Measurements from ENCODE around the gene MST1. TPM values are rescaled to one million over a fixed set of nuclear protein-coding genes. Genes with fewer than 3 reads are reported as not detected.

MST1 gene
- total RNA-seq, 5 donors from 2014 or later (not counting 1 experiment from before 2014, with no cell fraction given) = 9.9 to 16.1 (median 12.6) TPM

DNA sequence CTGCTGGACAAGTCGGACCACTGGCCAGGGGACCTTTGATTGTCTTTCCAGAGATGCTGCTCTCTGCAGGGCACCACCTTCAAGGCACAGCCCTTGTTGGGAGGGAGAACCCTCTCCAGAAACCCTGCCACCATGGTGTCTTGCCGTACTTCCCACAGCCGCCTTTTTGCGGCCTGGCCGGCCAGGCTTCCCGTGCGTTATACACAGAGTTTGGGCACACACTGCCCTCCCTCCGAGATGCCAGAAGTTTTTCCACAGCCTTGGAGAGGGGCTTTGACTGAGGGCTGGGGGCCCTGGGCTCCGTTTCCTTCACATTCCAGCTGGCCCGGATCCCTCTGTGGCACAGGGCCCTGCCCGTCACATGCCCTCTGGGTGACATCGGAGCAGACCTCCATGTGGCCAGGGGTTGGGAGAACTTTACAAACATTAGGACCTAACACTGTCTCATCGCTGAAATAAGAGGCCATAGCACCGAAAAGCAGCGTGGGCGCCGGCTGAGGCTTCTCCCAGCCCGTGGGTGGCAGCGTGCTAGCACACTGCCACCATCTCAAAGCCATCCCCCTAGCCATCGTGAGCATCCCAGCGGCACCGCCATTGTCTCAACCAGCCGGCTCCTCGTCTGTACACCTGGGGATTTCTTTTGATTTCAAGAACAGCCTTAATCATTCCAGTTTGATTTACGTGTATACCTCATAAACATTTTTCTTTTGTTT, 21.4 kb downstream of the MST1 start:
- no peaks in the 10 kb centered on the region for H3K9me3 Mint-ChIP-seq
- no peaks in the 10 kb centered on the region for H3K9me3 ChIP-seq
- H3K27me3 Mint-ChIP-seq = peaks cover 0 to 2% of the 10 kb centered on the region in 2 donors
- no peak overlapping the region for H3K4me3 Mint-ChIP-seq
- peaks cover 5 to 13% (median 7%) of the 10 kb centered on the region in 3 donors for H3K4me1 Mint-ChIP-seq
- H3K36me3 Mint-ChIP-seq = no peaks in the 10 kb centered on the region
- H3K4me1 ChIP-seq (ENCODE audit: control insufficient read depth in 1 of 2, extremely low read depth in 1 of 2, insufficient read depth in 2 of 2, low read length in 2 of 2) = no peaks in the 10 kb centered on the region
- H3K4me3 ChIP-seq (ENCODE audit: control insufficient read depth in 1 of 2, extremely low read depth in 1 of 2, low read length in 1 of 2) = no peak overlapping the region
- POLR2A ChIA-PET = no interaction called here
- H3K27ac ChIP-seq (ENCODE audit: low read length) = no peak overlapping the region
- DNase-seq = no peak
- 81% methylated on average over 21 of the region's 25 CpGs for WGBS (ENCODE audit: insufficient coverage)
- no peak for ATAC-seq (replicated peaks in 1 of 4)
- H3K27me3 ChIP-seq (replicated peaks in 1 of 2; ENCODE audit: control insufficient read depth in 2 of 2, extremely low read depth in 1 of 2, insufficient read depth in 2 of 2, low read length in 1 of 2) = peaks cover 0 to 28% of the 10 kb centered on the region in 2 experiments
- H3K36me3 ChIP-seq (ENCODE audit: control insufficient read depth in 2 of 2, extremely low read depth in 1 of 2, insufficient read depth in 1 of 2, low read length in 1 of 2) = no peaks in the 10 kb centered on the region
- no peak overlapping the region for H3K27ac Mint-ChIP-seq
- CTCF ChIA-PET = interaction anchor here (0.7 to 1.9 kb wide), 2 partner anchors 128 to 1767 kb away, joined by 5 to 11 read pairs; no protein-coding TSS in a partner anchor

DNA sequence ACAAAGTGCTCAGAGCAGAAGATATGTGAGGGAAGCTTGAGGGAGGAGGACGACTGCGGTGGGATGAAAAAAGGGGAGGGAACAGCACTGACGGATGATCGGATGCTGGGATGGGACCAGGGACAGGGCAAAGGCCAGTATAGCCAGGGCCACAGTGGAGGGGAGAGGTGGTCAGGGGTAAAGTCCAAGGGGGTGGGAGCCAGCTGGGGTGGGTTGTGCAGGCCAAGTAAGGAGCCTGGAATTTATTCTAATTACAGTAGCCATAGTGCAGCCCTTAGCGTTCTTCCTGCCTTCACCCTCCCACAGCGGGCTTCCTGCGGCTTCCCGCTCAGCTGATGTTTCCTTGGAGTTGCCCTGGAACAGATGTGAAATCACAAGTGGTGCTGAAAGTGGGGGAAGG, 22.7 kb downstream of the MST1 start:
- Mint-ChIP-seq H3K9me3 (no peaks in the 10 kb centered on the region), H3K27ac (no peak overlapping the region), H3K4me1 (peaks cover 0 to 5% (median 0%) of the 10 kb centered on the region in 3 donors), H3K4me3 (no peak overlapping the region), H3K27me3 (peaks cover 0 to 2% of the 10 kb centered on the region in 2 donors), H3K36me3 (no peaks in the 10 kb centered on the region)
- 81% methylated on average over 3 of the region's 8 CpGs for WGBS (ENCODE audit: insufficient coverage)
- ATAC-seq (replicated peaks in 1 of 4) (no peak), DNase-seq (no peak)
- POLR2A ChIA-PET = no interaction called here
- Histone ChIP-seq H3K36me3 (ENCODE audit: control insufficient read depth in 2 of 2, extremely low read depth in 1 of 2, insufficient read depth in 1 of 2, low read length in 1 of 2) (no peaks in the 10 kb centered on the region), H3K4me1 (ENCODE audit: control insufficient read depth in 1 of 2, extremely low read depth in 1 of 2, insufficient read depth in 2 of 2, low read length in 2 of 2) (no peaks in the 10 kb centered on the region), H3K9me3 (no peaks in the 10 kb centered on the region), H3K4me3 (ENCODE audit: control insufficient read depth in 1 of 2, extremely low read depth in 1 of 2, low read length in 1 of 2) (no peak overlapping the region), H3K27ac (ENCODE audit: low read length) (no peak overlapping the region), H3K27me3 (replicated peaks in 1 of 2; ENCODE audit: control insufficient read depth in 2 of 2, extremely low read depth in 1 of 2, insufficient read depth in 2 of 2, low read length in 1 of 2) (peaks cover 0 to 36% of the 10 kb centered on the region in 2 experiments)
- CTCF ChIA-PET = interaction anchor here in 1 of 2 donors (1.9 kb wide), 1 partner anchor 127 kb away, joined by 5 read pairs; no protein-coding TSS in a partner anchor

DNA sequence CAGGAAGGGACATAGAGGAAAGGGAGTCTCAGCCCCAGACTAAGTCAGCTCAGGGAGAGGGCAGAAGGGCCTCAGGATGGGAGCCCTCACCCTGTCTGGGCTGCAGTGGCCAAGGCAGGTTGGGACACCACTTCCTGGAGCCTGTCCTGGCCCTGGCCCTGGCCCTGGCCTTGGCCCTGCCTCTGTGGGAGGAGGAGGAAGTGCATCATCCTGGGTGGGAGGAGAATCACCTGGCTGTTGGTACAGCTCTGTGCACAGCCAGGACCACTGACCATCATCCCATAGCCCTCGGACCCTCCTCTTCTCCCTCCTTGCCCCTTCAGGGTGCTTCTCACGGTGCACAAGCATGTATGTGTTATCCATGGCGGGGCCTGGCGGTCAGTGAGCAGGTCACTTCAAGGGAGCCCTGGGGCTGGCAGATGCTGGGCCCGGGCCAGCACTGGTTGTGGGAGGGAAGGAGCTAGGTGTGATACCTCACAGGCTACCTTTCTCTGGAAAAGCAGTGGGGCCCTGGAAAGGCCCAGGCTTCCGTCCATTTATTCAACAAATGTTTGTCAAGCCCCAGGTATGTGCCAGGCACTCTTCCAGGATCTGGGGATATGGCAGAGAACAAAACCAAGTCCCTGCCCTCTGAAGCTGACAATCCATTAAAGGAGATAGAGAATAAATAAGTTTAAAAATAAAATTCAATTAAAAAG, 23.3 kb downstream of the MST1 start:
- H3K27ac ChIP-seq (ENCODE audit: low read length) = no peak overlapping the region
- peaks cover 0 to 2% of the 10 kb centered on the region in 2 donors for H3K27me3 Mint-ChIP-seq
- no peak overlapping the region for H3K4me3 Mint-ChIP-seq
- H3K27ac Mint-ChIP-seq = no peak overlapping the region
- no peaks in the 10 kb centered on the region for H3K9me3 Mint-ChIP-seq
- CTCF ChIA-PET = interaction anchor here in 1 of 2 donors (1.9 kb wide), 1 partner anchor 126 kb away, joined by 5 read pairs; no protein-coding TSS in a partner anchor
- DNase-seq = no peak
- H3K4me1 Mint-ChIP-seq = no peaks in the 10 kb centered on the region
- no peaks in the 10 kb centered on the region for H3K9me3 ChIP-seq
- no peak overlapping the region for H3K4me3 ChIP-seq (ENCODE audit: control insufficient read depth in 1 of 2, extremely low read depth in 1 of 2, low read length in 1 of 2)
- H3K36me3 Mint-ChIP-seq = no peaks in the 10 kb centered on the region
- ATAC-seq (replicated peaks in 1 of 4) = no peak
- 92% methylated on average over 2 of the region's 6 CpGs for WGBS (ENCODE audit: insufficient coverage)
- no peaks in the 10 kb centered on the region for H3K4me1 ChIP-seq (ENCODE audit: control insufficient read depth in 1 of 2, extremely low read depth in 1 of 2, insufficient read depth in 2 of 2, low read length in 2 of 2)
- no peaks in the 10 kb centered on the region for H3K36me3 ChIP-seq (ENCODE audit: control insufficient read depth in 2 of 2, extremely low read depth in 1 of 2, insufficient read depth in 1 of 2, low read length in 1 of 2)
- peaks cover 0 to 42% of the 10 kb centered on the region in 2 experiments for H3K27me3 ChIP-seq (replicated peaks in 1 of 2; ENCODE audit: control insufficient read depth in 2 of 2, extremely low read depth in 1 of 2, insufficient read depth in 2 of 2, low read length in 1 of 2)
- POLR2A ChIA-PET = no interaction called here

DNA sequence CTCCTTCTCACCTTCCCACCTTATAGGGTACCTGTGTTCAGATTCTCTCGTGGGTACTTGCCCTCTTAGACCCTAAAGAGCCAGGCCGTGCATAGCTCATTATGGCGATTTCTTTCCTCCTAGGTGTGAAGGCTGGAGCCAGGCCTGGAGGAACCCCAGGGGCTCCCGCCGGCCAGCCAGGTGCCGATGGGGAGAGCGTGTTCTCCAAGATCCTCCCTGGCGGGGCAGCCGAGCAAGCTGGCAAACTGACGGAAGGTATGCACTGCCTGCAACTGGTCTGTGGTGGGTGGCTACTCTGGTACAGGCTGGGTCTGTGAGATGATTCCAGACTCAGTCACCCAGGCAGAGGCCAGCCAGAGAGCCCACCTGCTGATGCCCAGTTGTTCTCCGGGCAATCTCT, 25.0 kb downstream of the MST1 start:
- no peak overlapping the region for H3K27ac ChIP-seq (ENCODE audit: low read length)
- H3K4me3 ChIP-seq (ENCODE audit: control insufficient read depth in 1 of 2, extremely low read depth in 1 of 2, low read length in 1 of 2) = no peak overlapping the region
- H3K36me3 Mint-ChIP-seq = no peaks in the 10 kb centered on the region
- H3K4me1 Mint-ChIP-seq = no peaks in the 10 kb centered on the region
- CTCF ChIA-PET = no interaction called here
- no peaks in the 10 kb centered on the region for H3K9me3 ChIP-seq
- H3K4me1 ChIP-seq (ENCODE audit: control insufficient read depth in 1 of 2, extremely low read depth in 1 of 2, insufficient read depth in 2 of 2, low read length in 2 of 2) = no peaks in the 10 kb centered on the region
- no peaks in the 10 kb centered on the region for H3K36me3 ChIP-seq (ENCODE audit: control insufficient read depth in 2 of 2, extremely low read depth in 1 of 2, insufficient read depth in 1 of 2, low read length in 1 of 2)
- no peak overlapping the region for H3K4me3 Mint-ChIP-seq
- POLR2A ChIA-PET = no interaction called here
- H3K27me3 ChIP-seq (replicated peaks in 1 of 2; ENCODE audit: control insufficient read depth in 2 of 2, extremely low read depth in 1 of 2, insufficient read depth in 2 of 2, low read length in 1 of 2) = peaks cover 0 to 49% of the 10 kb centered on the region in 2 experiments
- H3K27ac Mint-ChIP-seq = no peak overlapping the region
- DNase-seq (no peak), ATAC-seq (replicated peaks in 1 of 4) (no peak)
- H3K27me3 Mint-ChIP-seq = peaks cover 0 to 2% of the 10 kb centered on the region in 2 donors
- 90% methylated on average over 8 of the region's 11 CpGs for whole genome bisulfite sequencing (ENCODE audit: insufficient coverage)
- H3K9me3 Mint-ChIP-seq = no peaks in the 10 kb centered on the region

DNA sequence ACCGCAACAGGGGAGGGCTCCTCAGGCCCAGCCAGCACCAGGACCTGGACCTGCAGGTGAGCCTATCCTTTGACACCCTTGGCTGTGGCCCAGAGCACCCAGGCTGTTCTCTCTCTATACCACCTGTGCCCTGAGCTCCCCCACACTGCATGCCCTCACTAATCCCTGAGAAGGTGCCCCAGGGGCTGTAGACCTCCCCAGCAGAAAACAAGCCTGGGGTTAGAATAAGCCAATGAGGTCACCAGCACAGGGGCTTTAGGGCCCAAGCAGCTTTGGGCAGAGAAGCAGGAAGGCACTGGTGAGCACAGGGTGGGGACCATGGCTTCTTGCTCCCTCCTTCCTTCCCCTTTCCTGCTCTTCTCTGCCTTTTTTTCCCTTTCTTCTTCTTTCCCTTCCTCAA, 25.4 kb downstream of the MST1 start:
- DNase-seq (no peak), ATAC-seq (replicated peaks in 1 of 4) (no peak)
- Mint-ChIP-seq H3K4me3 (no peak overlapping the region), H3K36me3 (no peaks in the 10 kb centered on the region), H3K9me3 (no peaks in the 10 kb centered on the region), H3K4me1 (no peaks in the 10 kb centered on the region), H3K27ac (no peak overlapping the region), H3K27me3 (peaks cover 0 to 2% of the 10 kb centered on the region in 2 donors)
- H3K4me1 ChIP-seq (ENCODE audit: control insufficient read depth in 1 of 2, extremely low read depth in 1 of 2, insufficient read depth in 2 of 2, low read length in 2 of 2) = no peaks in the 10 kb centered on the region
- POLR2A ChIA-PET = no interaction called here
- H3K27me3 ChIP-seq (replicated peaks in 1 of 2; ENCODE audit: control insufficient read depth in 2 of 2, extremely low read depth in 1 of 2, insufficient read depth in 2 of 2, low read length in 1 of 2) = peaks cover 0 to 49% of the 10 kb centered on the region in 2 experiments
- H3K27ac ChIP-seq (ENCODE audit: low read length) = no peak overlapping the region
- no peaks in the 10 kb centered on the region for H3K9me3 ChIP-seq
- no peak overlapping the region for H3K4me3 ChIP-seq (ENCODE audit: control insufficient read depth in 1 of 2, extremely low read depth in 1 of 2, low read length in 1 of 2)
- H3K36me3 ChIP-seq (ENCODE audit: control insufficient read depth in 2 of 2, extremely low read depth in 1 of 2, insufficient read depth in 1 of 2, low read length in 1 of 2) = no peaks in the 10 kb centered on the region
- 92% methylated on average over 1 of the region's 1 CpG for WGBS (ENCODE audit: insufficient coverage)
- CTCF ChIA-PET = no interaction called here

DNA sequence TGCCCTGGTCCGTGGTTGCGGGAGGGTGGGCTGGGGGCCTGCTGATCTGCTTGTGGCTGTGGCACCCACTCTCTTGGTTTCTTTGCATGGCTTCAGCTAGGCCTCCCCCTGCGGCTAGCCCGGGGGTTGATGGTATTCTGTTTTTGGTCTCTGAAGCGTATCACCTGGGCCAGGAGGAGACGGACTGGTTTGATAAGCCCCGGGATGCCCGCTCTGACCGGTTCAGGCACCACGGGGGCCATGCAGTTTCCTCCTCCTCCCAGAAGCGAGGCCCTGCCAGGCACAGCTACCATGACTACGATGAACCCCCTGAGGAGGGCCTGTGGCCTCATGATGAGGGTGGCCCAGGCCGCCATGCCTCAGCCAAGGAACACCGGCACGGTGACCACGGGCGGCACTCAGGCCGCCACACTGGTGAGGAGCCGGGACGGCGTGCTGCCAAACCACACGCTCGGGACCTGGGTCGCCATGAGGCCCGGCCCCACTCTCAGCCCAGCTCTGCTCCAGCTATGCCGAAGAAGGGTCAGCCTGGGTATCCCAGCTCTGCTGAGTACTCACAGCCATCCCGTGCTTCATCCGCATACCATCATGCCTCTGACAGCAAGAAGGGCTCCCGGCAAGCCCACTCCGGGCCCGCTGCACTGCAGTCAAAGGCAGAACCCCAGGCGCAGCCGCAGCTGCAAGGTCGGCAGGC, 26.4 kb downstream of the MST1 start:
- H3K36me3 ChIP-seq (ENCODE audit: control insufficient read depth in 2 of 2, extremely low read depth in 1 of 2, insufficient read depth in 1 of 2, low read length in 1 of 2) = no peaks in the 10 kb centered on the region
- no peaks in the 10 kb centered on the region for H3K9me3 ChIP-seq
- Mint-ChIP-seq H3K27ac (no peak overlapping the region), H3K4me1 (no peaks in the 10 kb centered on the region), H3K4me3 (no peak overlapping the region), H3K27me3 (peaks cover 0 to 3% of the 10 kb centered on the region in 2 donors), H3K9me3 (no peaks in the 10 kb centered on the region), H3K36me3 (no peaks in the 10 kb centered on the region)
- POLR2A ChIA-PET = no interaction called here
- H3K27ac ChIP-seq (ENCODE audit: low read length) = no peak overlapping the region
- ATAC-seq (replicated peaks in 1 of 4) (no peak), DNase-seq (no peak)
- CTCF ChIA-PET = interaction anchor here in 1 of 2 donors (0.5 kb wide), 1 partner anchor 98 kb away, joined by 3 read pairs; no protein-coding TSS in a partner anchor
- peaks cover 0 to 48% of the 10 kb centered on the region in 2 experiments for H3K27me3 ChIP-seq (replicated peaks in 1 of 2; ENCODE audit: control insufficient read depth in 2 of 2, extremely low read depth in 1 of 2, insufficient read depth in 2 of 2, low read length in 1 of 2)
- 92% methylated on average over 29 of the region's 34 CpGs for WGBS (ENCODE audit: insufficient coverage)
- H3K4me3 ChIP-seq (ENCODE audit: control insufficient read depth in 1 of 2, extremely low read depth in 1 of 2, low read length in 1 of 2) = no peak overlapping the region
- H3K4me1 ChIP-seq (ENCODE audit: control insufficient read depth in 1 of 2, extremely low read depth in 1 of 2, insufficient read depth in 2 of 2, low read length in 2 of 2) = no peaks in the 10 kb centered on the region

Data from T-cell (primary cell).